NT2/D1 (cell line): ENCODE data around the gene UBTD2.

Experiments used
- YY1 ChIP-seq: IDR thresholded peaks from 2 replicates; pipeline ENCODE4 v1.6.1; 2011; ENCODE audit not compliant: insufficient read length, insufficient read depth
- ZNF274 ChIP-seq: IDR thresholded peaks from 2 replicates; pipeline ENCODE4 v1.6.1; 2011; ENCODE audit warnings: mild to moderate bottlenecking, low read depth, low read length

GRCh38 chr5:172266676-172267092 is 16.9 kb downstream of the UBTD2 start:
- no peak for TF ChIP-seq ZNF274
- TF ChIP-seq YY1 = no peak
